AG09319 (cell line): ENCODE results near the gene RBBP8NL.

Experiments used
- DNase-seq: peaks from one replicate; pipeline ENCODE4 v3.0.0-alpha.2; 2010; ENCODE audit warnings: low read depth; ENCODE audit errors: extremely low read depth
- TF ChIP-seq, protein P1 (sequence below): IDR thresholded peaks from 2 replicates; pipeline ENCODE4 v1.5.1; 2011; ENCODE audit warnings: low read depth, mild to moderate bottlenecking, inconsistent platforms, low read length, moderate library complexity

The RBBP8NL gene

DNA sequence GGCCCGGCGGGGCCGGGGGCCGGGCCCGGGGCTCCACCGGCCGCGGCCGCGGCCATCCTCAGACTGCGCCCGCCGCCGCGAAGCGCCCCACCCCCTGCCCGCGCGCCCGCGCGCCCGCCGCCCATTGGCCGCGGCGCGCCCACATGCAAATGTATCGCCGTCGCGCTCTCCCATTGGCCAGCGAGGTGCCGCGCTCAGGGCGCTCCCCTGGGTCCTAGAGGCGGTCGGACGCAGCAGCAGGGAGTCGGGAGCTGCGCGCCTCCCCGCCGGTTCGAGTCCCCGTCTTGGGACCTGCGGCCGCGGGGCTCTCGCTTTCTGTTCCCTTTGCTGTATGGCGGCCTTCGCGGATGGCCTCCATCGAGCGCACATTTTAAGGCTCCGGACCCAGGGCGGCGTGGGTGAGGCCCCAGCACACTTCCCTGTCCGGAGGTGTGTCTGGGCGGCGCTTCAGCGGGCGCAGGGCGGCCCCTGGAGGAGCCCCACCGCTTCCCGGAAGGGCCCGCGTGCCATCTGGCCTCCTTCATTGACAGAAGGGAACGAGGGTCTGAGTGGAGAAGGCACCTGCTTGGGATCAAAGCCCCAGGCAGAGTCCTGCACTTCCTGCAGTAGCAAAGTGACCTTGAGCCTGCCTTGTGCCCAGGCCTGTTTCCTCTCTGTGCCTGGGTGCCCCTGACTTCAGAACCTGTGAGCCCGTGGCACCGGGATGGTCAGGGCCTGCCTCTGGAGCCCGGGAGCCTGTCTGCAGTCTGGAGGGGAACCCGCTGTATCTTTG is 19.9 kb downstream of the RBBP8NL start, which contains the start of gene CABLES2:
TSS of gene CABLES2 (minus strand) at position 65 of the 772 bp plus-strand sequence. CDS start at position 56, 9 bp downstream.
- peak; percentile 81 for DNase-seq
- TF ChIP-seq, protein P1, sequence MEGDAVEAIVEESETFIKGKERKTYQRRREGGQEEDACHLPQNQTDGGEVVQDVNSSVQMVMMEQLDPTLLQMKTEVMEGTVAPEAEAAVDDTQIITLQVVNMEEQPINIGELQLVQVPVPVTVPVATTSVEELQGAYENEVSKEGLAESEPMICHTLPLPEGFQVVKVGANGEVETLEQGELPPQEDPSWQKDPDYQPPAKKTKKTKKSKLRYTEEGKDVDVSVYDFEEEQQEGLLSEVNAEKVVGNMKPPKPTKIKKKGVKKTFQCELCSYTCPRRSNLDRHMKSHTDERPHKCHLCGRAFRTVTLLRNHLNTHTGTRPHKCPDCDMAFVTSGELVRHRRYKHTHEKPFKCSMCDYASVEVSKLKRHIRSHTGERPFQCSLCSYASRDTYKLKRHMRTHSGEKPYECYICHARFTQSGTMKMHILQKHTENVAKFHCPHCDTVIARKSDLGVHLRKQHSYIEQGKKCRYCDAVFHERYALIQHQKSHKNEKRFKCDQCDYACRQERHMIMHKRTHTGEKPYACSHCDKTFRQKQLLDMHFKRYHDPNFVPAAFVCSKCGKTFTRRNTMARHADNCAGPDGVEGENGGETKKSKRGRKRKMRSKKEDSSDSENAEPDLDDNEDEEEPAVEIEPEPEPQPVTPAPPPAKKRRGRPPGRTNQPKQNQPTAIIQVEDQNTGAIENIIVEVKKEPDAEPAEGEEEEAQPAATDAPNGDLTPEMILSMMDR, result no peak

DNA sequence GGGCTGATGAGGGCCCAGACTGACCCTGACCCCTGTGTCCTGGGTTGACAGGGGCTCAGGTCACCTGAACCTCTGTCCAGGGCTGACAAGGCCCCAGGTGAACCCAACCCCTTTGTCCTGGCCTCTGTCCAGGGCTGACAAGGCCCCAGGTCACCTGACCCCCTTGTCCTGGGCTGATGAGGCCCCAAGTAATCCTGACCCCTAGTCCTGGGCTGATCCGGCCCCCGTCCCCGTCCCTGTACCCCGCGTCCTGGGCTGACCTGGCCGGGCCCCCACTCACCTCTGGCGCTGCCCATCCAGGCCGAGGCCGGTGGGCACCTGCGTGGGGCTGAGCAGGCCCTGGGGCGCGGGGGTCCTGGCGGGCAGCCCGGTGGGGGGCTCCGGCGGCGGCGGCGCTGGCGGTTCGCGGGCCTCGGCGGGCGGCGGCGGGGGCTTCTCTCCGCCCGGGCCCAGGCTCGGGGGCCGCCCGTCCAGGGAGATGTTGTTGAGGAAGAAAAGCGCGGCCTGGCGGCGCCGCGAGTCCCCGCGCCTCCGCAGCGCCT is 20.6 kb downstream of the RBBP8NL start:
- TF ChIP-seq, protein P1, result no peak
- DNase-seq, result no peak

DNA sequence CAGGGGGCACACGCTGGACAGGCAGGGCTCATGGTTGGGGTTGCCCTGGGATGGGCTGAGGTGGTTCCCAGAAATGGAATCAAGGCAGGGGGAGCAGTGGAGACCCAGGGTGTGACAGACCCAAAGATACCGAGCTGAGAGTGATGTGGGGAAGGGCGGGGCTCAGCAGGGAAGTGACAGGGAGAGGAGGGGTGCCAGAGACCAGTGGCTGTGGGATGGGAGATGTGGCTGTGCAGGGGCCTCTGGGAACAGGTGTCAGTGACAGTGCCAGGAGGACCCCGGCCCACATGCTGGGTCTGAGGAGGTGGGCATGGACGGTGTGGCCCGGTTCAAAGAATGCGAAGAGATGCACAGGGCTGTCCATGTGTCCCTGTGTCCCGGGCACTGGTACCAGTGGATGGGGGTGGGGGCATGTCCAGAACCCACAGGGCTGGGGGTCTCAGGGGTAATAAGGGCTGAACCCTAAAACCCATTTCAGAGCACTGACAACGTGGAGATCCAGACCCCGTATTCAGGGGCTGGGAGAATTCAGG is 21.3 kb downstream of the RBBP8NL start:
- no peak for DNase-seq
- TF ChIP-seq, protein P1, result no peak

DNA sequence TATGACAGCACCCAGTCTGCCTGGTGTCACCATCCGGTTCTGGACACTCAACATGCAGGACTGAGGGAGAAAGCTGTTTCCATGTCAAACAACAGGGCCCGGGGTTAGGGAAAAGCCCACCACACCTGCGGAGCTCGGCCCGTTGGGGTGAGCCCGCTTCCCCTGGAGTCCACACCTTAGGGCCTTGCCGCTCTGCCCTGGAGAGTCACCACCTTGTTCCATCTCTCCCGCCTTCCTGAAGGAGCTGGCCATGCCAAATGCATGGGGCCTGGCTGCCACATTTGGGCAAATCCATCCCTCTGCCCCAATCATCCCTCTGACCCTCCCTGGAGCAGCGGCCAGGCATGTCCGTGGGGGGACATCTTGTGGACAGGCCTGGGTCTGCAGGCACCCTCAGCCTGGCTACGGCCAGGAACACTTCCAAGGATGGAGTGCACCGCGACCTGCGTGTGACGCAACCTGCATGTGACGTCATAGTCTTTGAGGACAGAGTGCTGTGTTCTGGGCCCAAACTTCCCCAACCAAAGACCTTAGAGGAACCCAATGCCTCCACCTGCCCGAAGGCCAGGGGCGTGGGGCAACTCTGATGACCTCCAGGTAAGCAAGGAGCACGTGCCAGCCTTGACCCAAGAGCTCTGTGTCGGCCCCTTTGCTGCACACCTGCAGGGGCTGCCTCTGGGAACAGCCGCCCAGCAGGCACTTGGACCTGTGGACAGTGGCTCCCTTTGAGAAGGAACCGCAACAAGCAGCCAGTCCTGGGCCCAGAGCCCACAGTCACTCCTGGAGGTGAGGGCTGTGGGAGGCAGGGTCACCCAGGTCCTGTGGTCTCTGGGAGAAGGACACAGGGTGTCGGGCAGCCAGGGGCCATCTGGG is 22.0 kb downstream of the RBBP8NL start:
- DNase-seq, result no peak
- TF ChIP-seq, protein P1, result peak; percentile 53

DNA sequence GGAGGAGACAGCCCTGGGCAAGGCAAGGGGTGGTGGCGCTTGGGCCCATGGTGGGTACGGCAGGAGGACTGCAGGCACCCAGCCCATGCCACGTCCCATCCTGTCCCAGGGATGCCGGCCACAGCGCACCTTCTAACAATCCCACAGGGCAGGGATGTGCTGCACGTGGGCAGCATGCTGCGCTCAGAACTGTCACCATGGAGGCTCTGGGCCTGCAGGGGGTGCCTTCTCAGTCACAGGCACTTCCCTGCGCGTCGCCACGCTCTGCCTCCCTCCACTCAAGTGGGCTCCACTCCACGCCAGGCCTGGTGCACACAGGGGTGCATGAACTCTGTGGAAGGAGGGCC is 22.6 kb downstream of the RBBP8NL start:
- DNase-seq, result no peak
- TF ChIP-seq, protein P1, result no peak

DNA sequence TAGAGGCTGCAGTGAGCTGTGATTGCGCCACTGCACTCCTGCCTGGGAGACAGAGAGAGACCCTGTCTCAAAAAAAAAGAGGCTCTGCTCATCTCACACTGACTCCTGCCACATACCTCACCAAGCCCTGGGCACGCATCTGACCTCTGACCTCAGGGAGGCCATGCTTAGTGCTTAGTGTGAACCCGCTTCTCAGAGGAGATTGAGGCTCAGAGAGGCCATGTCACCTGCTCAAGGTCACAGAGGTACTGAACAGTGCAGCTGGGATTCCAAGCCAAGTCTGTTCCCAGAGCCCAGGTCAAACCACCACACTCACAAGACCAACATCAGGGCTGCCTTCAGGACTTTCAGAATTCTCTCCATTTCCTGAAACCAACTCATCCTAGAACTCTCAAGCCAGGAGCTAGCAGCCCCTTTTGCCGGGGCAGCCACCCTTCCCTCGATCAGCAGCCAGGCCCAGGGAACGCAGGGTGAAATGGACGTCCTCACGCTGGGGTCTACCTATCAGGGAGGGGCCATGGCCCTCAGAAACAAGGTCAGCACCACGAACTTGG is 23.1 kb downstream of the RBBP8NL start:
- TF ChIP-seq, protein P1, result no peak
- DNase-seq, result no peak
